Hepatocyte (in vitro differentiated cells): ENCODE data around the gene CDC42BPG. TPM values are rescaled to one million over a fixed set of nuclear protein-coding genes. Genes with fewer than 3 reads are reported as not detected.
"Not testable (repeated sequence)": the region's sequence is repeated elsewhere in the genome, so short reads cannot be mapped to it uniquely, and the experiment has no call there.

Source experiments
- DNase-seq: peaks from one replicate; pipeline ENCODE4 v3.0.0-alpha.2; 2016; ENCODE audit warnings: low spot score
- H2AFZ ChIP-seq: fragments of 200-600 bp; sonication (generic); 2 replicates; pipeline ENCODE4 v1.6.0; 2016; ENCODE audit warnings: antibody characterized with exemption, mild to moderate bottlenecking
- H3K27ac ChIP-seq: fragments of 200-600 bp; sonication (generic); 2 replicates; pipeline ENCODE4 v1.5.1; 2016; ENCODE audit warnings: mild to moderate bottlenecking
- H3K27me3 ChIP-seq: fragments of 200-600 bp; sonication (generic); 2 replicates; pipeline ENCODE4 v1.6.1; 2016
- H3K36me3 ChIP-seq: fragments of 200-600 bp; sonication (generic); replicated peaks from 2 replicates; pipeline ENCODE4 v1.5.1; 2016; ENCODE audit warnings: low read depth; ENCODE audit not compliant: insufficient read depth
- H3K4me1 ChIP-seq: fragments of 200-600 bp; sonication (generic); 2 replicates; pipeline ENCODE4 v1.5.1; 2016; ENCODE audit warnings: mild to moderate bottlenecking, moderate library complexity; ENCODE audit not compliant: insufficient read depth
- H3K4me2 ChIP-seq: fragments of 200-600 bp; sonication (generic); 2 replicates; pipeline ENCODE4 v1.6.0; 2016
- H3K4me3 ChIP-seq: fragments of 200-600 bp; sonication (generic); 2 replicates; pipeline ENCODE4 v1.5.1; 2016; ENCODE audit warnings: mild to moderate bottlenecking
- H3K79me2 ChIP-seq: fragments of 200-600 bp; sonication (generic); 2 replicates; pipeline ENCODE4 v1.6.0; 2017; ENCODE audit warnings: mild to moderate bottlenecking
- H3K9me2 ChIP-seq: fragments of 200-600 bp; sonication (generic); replicated peaks from 2 replicates; pipeline ENCODE4 v1.6.0; 2017; ENCODE audit warnings: mild to moderate bottlenecking; ENCODE audit not compliant: insufficient read depth
- H3K9me3 ChIP-seq: fragments of 200-600 bp; sonication (generic); 2 replicates; pipeline ENCODE4 v1.5.1; 2016; ENCODE audit warnings: low read depth, mild to moderate bottlenecking
- H4K20me1 ChIP-seq: fragments of 200-600 bp; sonication (generic); 2 replicates; pipeline ENCODE4 v1.6.0; 2016; ENCODE audit warnings: mild to moderate bottlenecking; ENCODE audit not compliant: insufficient read depth, poor library complexity, severe bottlenecking
- CTCF ChIP-seq: fragments of 200-600 bp; sonication (generic); IDR thresholded peaks from 2 replicates; pipeline ENCODE4 v1.5.1; 2016; ENCODE audit warnings: antibody characterized with exemption, mild to moderate bottlenecking; ENCODE audit not compliant: poor library complexity
- EZH2 ChIP-seq: fragments of 200-600 bp; sonication (generic); IDR thresholded peaks from 2 replicates; pipeline ENCODE4 v1.6.1; 2016; ENCODE audit warnings: antibody characterized with exemption, mild to moderate bottlenecking, borderline replicate concordance
- EZH2phosphoT487 ChIP-seq: fragments of 200-600 bp; sonication (generic); IDR thresholded peaks from one replicate; pipeline ENCODE4 v1.6.1; 2018; ENCODE audit warnings: antibody characterized with exemption, mild to moderate bottlenecking, low read depth, moderate library complexity; ENCODE audit not compliant: unreplicated experiment, severe bottlenecking
- WGBS: methylation state at CpG from one replicate; pipeline ENCODE4 v1.1.6; 2016; ENCODE audit warnings: low lambda C conversion rate; ENCODE audit errors: missing lambda C conversion rate; 5-methylcytosine and 5-hydroxymethylcytosine counted together
- polyA plus RNA-seq: library from polyadenylated mRNA; unstranded; fragments of >200 nt; fragmentation: Nextera tagmentation; extraction: Ambion mirVana; gene quantifications from 2 replicates; pipeline ENCODE4 v1.2.1, GENCODE V29; 2016
- total RNA-seq: library from RNA; depleted of rRNA; stranded (reverse); fragments of >200 nt; gene quantifications from 2 replicates; pipeline ENCODE4 v1.2.3, GENCODE V29; 2014

The CDC42BPG gene
- total and polyA plus RNA-seq, 2 experiments from 2014 or later, result 3.1 to 8.4 TPM

GRCh38 chr11:64817476-64817875, 27.0 kb downstream of the CDC42BPG start:
- no peak overlapping the region for H3K27ac ChIP-seq
- H3K79me2 ChIP-seq, result no peaks in the 10 kb centered on the region
- peaks cover 3% of the 10 kb centered on the region for H3K4me1 ChIP-seq
- no peak for DNase-seq
- no peak overlapping the region for H3K4me3 ChIP-seq
- no peak overlapping the region for H2AFZ ChIP-seq
- H3K9me2 ChIP-seq, result no peaks in the 10 kb centered on the region
- 100% methylated on average over 3 of the region's 3 CpGs for WGBS
- no peaks in the 10 kb centered on the region for H4K20me1 ChIP-seq
- no peak overlapping the region for H3K4me2 ChIP-seq
- no peaks in the 10 kb centered on the region for H3K36me3 ChIP-seq
- H3K27me3 ChIP-seq, result no peaks in the 10 kb centered on the region
- H3K9me3 ChIP-seq, result no peaks in the 10 kb centered on the region
- TF ChIP-seq EZH2phosphoT487 (no peak), CTCF (no peak), EZH2 (no peak)

- H3K4me1 ChIP-seq, H3K4me2 ChIP-seq, H2AFZ ChIP-seq, H3K27me3 ChIP-seq, DNase-seq, H3K9me3 ChIP-seq, H3K27ac ChIP-seq, H3K4me3 ChIP-seq, H4K20me1 ChIP-seq, H3K9me2 ChIP-seq, H3K36me3 ChIP-seq, H3K79me2 ChIP-seq: not testable (repeated sequence)
- WGBS, result 83% methylated on average over 5 of the region's 5 CpGs
Measured at GRCh38 chr11:64815433-64815832, 29.0 kb downstream of the CDC42BPG start.

GRCh38 chr11:64814712-64815187, 29.7 kb downstream of the CDC42BPG start:
- Histone ChIP-seq H3K27ac (no peak overlapping the region), H3K79me2 (no peaks in the 10 kb centered on the region), H3K9me3 (no peaks in the 10 kb centered on the region), H4K20me1 (no peaks in the 10 kb centered on the region), H3K4me1 (peaks cover 3% of the 10 kb centered on the region), H3K4me3 (no peak overlapping the region), H3K4me2 (no peak overlapping the region), H3K27me3 (no peaks in the 10 kb centered on the region), H2AFZ (no peak overlapping the region), H3K9me2 (no peaks in the 10 kb centered on the region), H3K36me3 (no peaks in the 10 kb centered on the region)
- no peak for DNase-seq
- TF ChIP-seq CTCF, result no peak
- TF ChIP-seq EZH2phosphoT487, result no peak
- 62% methylated on average over 7 of the region's 7 CpGs for WGBS

GRCh38 chr11:64813826-64814225, 30.6 kb downstream of the CDC42BPG start:
- Histone ChIP-seq H3K36me3 (no peaks in the 10 kb centered on the region), H3K27me3 (no peaks in the 10 kb centered on the region), H3K4me3 (no peak overlapping the region), H2AFZ (no peak overlapping the region), H3K4me1 (peaks cover 9% of the 10 kb centered on the region), H4K20me1 (no peaks in the 10 kb centered on the region), H3K9me3 (no peaks in the 10 kb centered on the region), H3K27ac (no peak overlapping the region), H3K4me2 (no peak overlapping the region), H3K79me2 (peaks cover 8% of the 10 kb centered on the region), H3K9me2 (no peaks in the 10 kb centered on the region)
- 89% methylated on average over 5 of the region's 5 CpGs for WGBS
- TF ChIP-seq EZH2, result no peak
- no peak for TF ChIP-seq EZH2phosphoT487
- TF ChIP-seq CTCF, result no peak
- no peak for DNase-seq
